Loucy (cell line): ENCODE results near the gene SCO2.

ENCODE experiments used
- EZH2phosphoT487 ChIP-seq: fragments of 200-600 bp; IDR thresholded peaks from 2 replicates; pipeline ENCODE4 v1.6.1; 2018; ENCODE audit warnings: antibody characterized with exemption, mild to moderate bottlenecking, moderate library complexity, borderline replicate concordance
- TF ChIP-seq, protein P1 (sequence below): fragments of 200-600 bp; sonication (generic); conservative IDR thresholded peaks from 2 replicates; pipeline ENCODE4 v1.5.1; 2014; ENCODE audit warnings: mild to moderate bottlenecking, antibody characterized with exemption, low read length

DNA sequence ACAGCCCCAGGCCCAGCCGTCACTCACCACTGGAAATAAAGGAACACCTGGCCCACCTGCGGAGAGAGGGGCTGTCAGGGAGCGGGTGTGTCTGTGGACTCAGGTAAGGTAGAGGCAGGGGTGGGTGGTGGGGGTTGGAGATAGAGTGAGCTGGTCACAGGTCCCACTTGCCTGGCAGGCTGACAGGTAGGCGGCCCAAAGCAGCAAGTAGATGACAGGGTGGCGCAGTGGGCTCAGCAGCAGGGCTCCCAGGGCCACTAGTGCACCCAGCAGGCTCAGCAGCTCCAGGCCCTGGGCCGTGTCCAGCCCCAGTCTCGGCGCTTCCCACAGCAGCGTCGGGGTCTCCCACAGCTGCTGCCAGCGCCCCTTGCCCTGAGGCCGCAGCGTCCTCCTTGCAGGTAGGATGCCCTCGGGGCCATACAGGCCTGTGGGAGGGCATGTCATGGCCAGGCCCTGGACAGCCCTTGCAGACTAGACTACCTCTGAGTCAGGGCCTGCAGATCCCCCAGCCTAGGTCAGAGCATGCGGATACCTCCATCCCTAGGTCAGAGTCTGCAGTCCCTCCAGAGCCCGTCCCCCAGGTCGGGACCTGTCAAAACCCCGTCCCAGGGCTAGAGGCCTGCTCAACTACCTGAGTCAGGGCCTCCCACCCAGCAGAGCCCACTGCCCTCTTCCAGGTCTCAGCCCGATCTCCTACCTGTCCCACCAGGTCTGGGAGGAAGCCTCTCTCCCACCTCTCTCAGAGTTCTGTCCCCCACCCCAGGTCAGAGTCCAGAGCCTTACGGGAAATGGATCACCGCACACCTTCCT is 18.6 kb downstream of the SCO2 start:
- TF ChIP-seq, protein P1, sequence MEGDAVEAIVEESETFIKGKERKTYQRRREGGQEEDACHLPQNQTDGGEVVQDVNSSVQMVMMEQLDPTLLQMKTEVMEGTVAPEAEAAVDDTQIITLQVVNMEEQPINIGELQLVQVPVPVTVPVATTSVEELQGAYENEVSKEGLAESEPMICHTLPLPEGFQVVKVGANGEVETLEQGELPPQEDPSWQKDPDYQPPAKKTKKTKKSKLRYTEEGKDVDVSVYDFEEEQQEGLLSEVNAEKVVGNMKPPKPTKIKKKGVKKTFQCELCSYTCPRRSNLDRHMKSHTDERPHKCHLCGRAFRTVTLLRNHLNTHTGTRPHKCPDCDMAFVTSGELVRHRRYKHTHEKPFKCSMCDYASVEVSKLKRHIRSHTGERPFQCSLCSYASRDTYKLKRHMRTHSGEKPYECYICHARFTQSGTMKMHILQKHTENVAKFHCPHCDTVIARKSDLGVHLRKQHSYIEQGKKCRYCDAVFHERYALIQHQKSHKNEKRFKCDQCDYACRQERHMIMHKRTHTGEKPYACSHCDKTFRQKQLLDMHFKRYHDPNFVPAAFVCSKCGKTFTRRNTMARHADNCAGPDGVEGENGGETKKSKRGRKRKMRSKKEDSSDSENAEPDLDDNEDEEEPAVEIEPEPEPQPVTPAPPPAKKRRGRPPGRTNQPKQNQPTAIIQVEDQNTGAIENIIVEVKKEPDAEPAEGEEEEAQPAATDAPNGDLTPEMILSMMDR = no peak
- no peak for TF ChIP-seq EZH2phosphoT487
